Glutamatergic neuron (in vitro differentiated cells): ENCODE results near the gene BCO2. TPM values are rescaled to one million over a fixed set of nuclear protein-coding genes. Genes with fewer than 3 reads are reported as not detected.

Experiments used
- DNase-seq: peaks from one replicate; pipeline ENCODE4 v3.0.0; 2022
- H3K27ac Mint-ChIP-seq: one replicate; pipeline ENCODE4 v1.8.0; 2020; ENCODE audit warnings: mild to moderate bottlenecking, mixed read lengths, inconsistent platforms; ENCODE audit not compliant: unreplicated experiment
- H3K27me3 Mint-ChIP-seq: one replicate; pipeline ENCODE4 v1.8.0; 2020; ENCODE audit warnings: mild to moderate bottlenecking, moderate library complexity, mixed read lengths, inconsistent platforms; ENCODE audit not compliant: unreplicated experiment
- H3K36me3 Mint-ChIP-seq: one replicate; pipeline ENCODE4 v1.8.0; 2020; ENCODE audit warnings: mild to moderate bottlenecking, mixed read lengths, inconsistent platforms; ENCODE audit not compliant: unreplicated experiment
- H3K4me1 Mint-ChIP-seq: one replicate; pipeline ENCODE4 v1.8.0; 2020; ENCODE audit warnings: mild to moderate bottlenecking, low read depth, mixed read lengths, inconsistent platforms; ENCODE audit not compliant: unreplicated experiment
- H3K4me3 Mint-ChIP-seq: one replicate; pipeline ENCODE4 v1.8.0; 2020; ENCODE audit warnings: mild to moderate bottlenecking, mixed read lengths, inconsistent platforms; ENCODE audit not compliant: unreplicated experiment
- H3K9me3 Mint-ChIP-seq: one replicate; pipeline ENCODE4 v1.8.0; 2020; ENCODE audit warnings: mild to moderate bottlenecking, moderate library complexity, mixed read lengths, inconsistent platforms; ENCODE audit not compliant: unreplicated experiment
- total RNA-seq: library from RNA; stranded (reverse); fragmentation: NEBNext Ultra II Directional; extraction: Animal tissue kit (Norgen Biotek cat#: 25700); gene quantifications from one replicate; pipeline ENCODE4 v1.2.1, GENCODE V29; 2021; ENCODE audit not compliant: unreplicated experiment
- TF ChIP-seq, protein P1 (sequence below): fragments of 200-600 bp; sonication (generic); IDR thresholded peaks from one replicate; pipeline ENCODE4 v1.5.0; 2021; ENCODE audit not compliant: partially characterized antibody, unreplicated experiment

The BCO2 gene
- total RNA-seq, 1 donor from 2014 or later = 2.6 TPM

- no peak for DNase-seq
- Mint-ChIP-seq H3K9me3 (no peaks in the 10 kb centered on the region), H3K4me3 (no peak overlapping the region), H3K27ac (no peak overlapping the region), H3K36me3 (no peaks in the 10 kb centered on the region), H3K4me1 (no peaks in the 10 kb centered on the region), H3K27me3 (no peaks in the 10 kb centered on the region)
- TF ChIP-seq, protein P1, sequence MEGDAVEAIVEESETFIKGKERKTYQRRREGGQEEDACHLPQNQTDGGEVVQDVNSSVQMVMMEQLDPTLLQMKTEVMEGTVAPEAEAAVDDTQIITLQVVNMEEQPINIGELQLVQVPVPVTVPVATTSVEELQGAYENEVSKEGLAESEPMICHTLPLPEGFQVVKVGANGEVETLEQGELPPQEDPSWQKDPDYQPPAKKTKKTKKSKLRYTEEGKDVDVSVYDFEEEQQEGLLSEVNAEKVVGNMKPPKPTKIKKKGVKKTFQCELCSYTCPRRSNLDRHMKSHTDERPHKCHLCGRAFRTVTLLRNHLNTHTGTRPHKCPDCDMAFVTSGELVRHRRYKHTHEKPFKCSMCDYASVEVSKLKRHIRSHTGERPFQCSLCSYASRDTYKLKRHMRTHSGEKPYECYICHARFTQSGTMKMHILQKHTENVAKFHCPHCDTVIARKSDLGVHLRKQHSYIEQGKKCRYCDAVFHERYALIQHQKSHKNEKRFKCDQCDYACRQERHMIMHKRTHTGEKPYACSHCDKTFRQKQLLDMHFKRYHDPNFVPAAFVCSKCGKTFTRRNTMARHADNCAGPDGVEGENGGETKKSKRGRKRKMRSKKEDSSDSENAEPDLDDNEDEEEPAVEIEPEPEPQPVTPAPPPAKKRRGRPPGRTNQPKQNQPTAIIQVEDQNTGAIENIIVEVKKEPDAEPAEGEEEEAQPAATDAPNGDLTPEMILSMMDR = no peak
These were observed 2.2 kb upstream of the BCO2 start for GRCh38 chr11:112173152-112173551.

DNA sequence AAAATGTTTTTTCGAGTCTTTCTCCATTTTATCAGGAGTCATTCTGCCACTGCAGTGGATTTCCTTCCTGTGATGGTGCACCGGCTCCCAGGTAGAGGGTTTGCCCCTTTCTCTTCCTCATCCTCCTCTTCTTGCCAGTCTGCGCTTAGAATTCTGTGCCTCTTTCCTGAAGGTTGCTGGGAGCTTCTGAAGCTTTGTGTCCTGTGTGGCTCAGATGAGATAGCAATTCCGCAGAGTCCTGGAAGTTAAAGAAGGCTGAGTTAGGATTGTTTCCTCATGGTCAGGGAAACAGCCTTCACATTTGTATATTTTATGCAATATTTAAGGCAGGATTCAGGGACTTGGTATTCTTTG lies 264 bp downstream of the BCO2 start:
- no peak overlapping the region for H3K27ac Mint-ChIP-seq
- no peak for DNase-seq
- peak overlapping the region; percentile 83 for H3K4me3 Mint-ChIP-seq

DNA sequence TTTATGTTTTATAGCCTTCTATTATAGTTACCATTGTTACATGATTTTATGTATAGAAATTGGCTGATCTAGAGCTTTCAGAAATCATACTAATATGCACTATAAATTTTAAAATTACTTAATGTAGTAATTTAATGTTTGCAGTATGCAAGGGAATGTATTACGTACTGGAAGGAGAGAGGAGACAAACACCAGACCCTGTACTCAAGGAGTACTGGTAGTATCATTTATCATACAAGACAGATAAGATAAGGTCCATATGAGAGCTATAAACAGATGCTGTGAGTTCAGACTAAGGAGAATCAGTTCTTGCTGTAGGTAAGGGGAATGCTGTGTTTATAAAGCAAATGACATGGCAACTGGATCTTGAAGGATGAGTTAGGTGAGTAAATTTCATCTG lies 765 bp downstream of the BCO2 start:
- Mint-ChIP-seq H3K4me1 (no peaks in the 10 kb centered on the region), H3K27me3 (no peaks in the 10 kb centered on the region), H3K9me3 (peaks cover 3% of the 10 kb centered on the region), H3K36me3 (no peaks in the 10 kb centered on the region), H3K27ac (no peak overlapping the region), H3K4me3 (no peak overlapping the region)
- TF ChIP-seq, protein P1 = no peak
- DNase-seq = no peak

More for the DNA sequence above, 264 bp downstream of the BCO2 start:
- TF ChIP-seq, protein P1 = no peak
- Mint-ChIP-seq H3K36me3 (no peaks in the 10 kb centered on the region), H3K4me1 (no peaks in the 10 kb centered on the region), H3K27me3 (no peaks in the 10 kb centered on the region), H3K9me3 (no peaks in the 10 kb centered on the region)

- no peaks in the 10 kb centered on the region for H3K27me3 Mint-ChIP-seq
- no peaks in the 10 kb centered on the region for H3K36me3 Mint-ChIP-seq
- TF ChIP-seq, protein P1 = no peak
- H3K9me3 Mint-ChIP-seq = peaks cover 3% of the 10 kb centered on the region
- DNase-seq = no peak
- H3K4me1 Mint-ChIP-seq = no peaks in the 10 kb centered on the region
- no peak overlapping the region for H3K27ac Mint-ChIP-seq
- no peak overlapping the region for H3K4me3 Mint-ChIP-seq
These were observed 2.3 kb downstream of the BCO2 start for GRCh38 chr11:112177589-112177988.

DNA sequence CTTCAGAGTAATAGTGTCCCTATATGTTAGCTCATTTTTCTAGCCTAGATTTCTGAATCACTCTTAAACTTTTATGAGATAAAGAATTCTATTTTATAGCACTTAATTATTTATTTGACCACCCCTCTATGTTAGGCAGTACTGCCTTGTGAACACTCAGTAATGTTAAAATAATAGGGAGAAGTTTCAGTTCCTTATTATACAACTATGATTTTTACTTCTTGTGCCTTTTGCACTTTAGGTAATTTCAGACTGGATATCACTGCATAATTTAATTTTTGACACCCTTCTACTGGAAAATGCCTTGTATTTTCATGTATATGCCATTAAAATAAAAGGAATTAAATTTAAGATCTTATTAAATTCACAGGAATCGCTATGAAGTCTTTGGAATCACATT lies 3.1 kb downstream of the BCO2 start:
- H3K27ac Mint-ChIP-seq = no peak overlapping the region
- no peaks in the 10 kb centered on the region for H3K27me3 Mint-ChIP-seq
- TF ChIP-seq, protein P1 = no peak
- no peaks in the 10 kb centered on the region for H3K4me1 Mint-ChIP-seq
- H3K36me3 Mint-ChIP-seq = no peaks in the 10 kb centered on the region
- H3K9me3 Mint-ChIP-seq = peaks cover 3% of the 10 kb centered on the region
- no peak for DNase-seq
- H3K4me3 Mint-ChIP-seq = no peak overlapping the region
